ENCODE measurements around the gene FNDC3A.

The FNDC3A gene

GRCh38 chr13:49164712-49165111 lies 189.0 kb downstream of the FNDC3A start:
- no peak for DNase-seq

GRCh38 chr13:49165798-49166752 lies 190.4 kb downstream of the FNDC3A start:
- DNase-seq: peak; percentile 21 to 29

- no peak for DNase-seq
Observed at GRCh38 chr13:49171359-49171758, 195.6 kb downstream of the FNDC3A start.

- DNase-seq: peak in 1 of 2 experiments; percentile 10
Observed at GRCh38 chr13:49183672-49184325, 208.1 kb downstream of the FNDC3A start.

- no peak for DNase-seq
Observed at GRCh38 chr13:49184621-49185020, 208.9 kb downstream of the FNDC3A start.

GRCh38 chr13:49185264-49185663 lies 209.6 kb downstream of the FNDC3A start:
- peak; percentile 51 to 53 for DNase-seq

- DNase-seq: no peak
Observed at GRCh38 chr13:49190901-49191300, 215.2 kb downstream of the FNDC3A start.

- DNase-seq: no peak
Observed at GRCh38 chr13:49206641-49207040, 230.9 kb downstream of the FNDC3A start.

GRCh38 chr13:49208619-49209018 lies 232.9 kb downstream of the FNDC3A start:
- DNase-seq: no peak

- no peak for DNase-seq
Observed at GRCh38 chr13:49210114-49210513, 234.4 kb downstream of the FNDC3A start.

- DNase-seq: peak in 1 of 2 experiments; percentile 7
Observed at GRCh38 chr13:49210669-49211068, 235.0 kb downstream of the FNDC3A start.

- peak in 1 of 2 experiments; percentile 6 for DNase-seq
Observed at GRCh38 chr13:49213539-49213938, 237.8 kb downstream of the FNDC3A start.

GRCh38 chr13:49213997-49214916 lies 238.5 kb downstream of the FNDC3A start:
- DNase-seq: peak in 1 of 2 experiments; percentile 78

GRCh38 chr13:49214917-49215376 lies 239.2 kb downstream of the FNDC3A start:
- DNase-seq: peak; percentile 97 to 99

GRCh38 chr13:49216334-49216733 lies 240.6 kb downstream of the FNDC3A start:
- peak; percentile 55 to 65 for DNase-seq

GRCh38 chr13:49217962-49218492 lies 242.3 kb downstream of the FNDC3A start:
- no peak for DNase-seq

GRCh38 chr13:49218493-49219051 lies 242.9 kb downstream of the FNDC3A start:
- DNase-seq: no peak

GRCh38 chr13:49219647-49220035 lies 243.9 kb downstream of the FNDC3A start:
- DNase-seq: peak; percentile 30 to 39

GRCh38 chr13:49220036-49220855 lies 244.5 kb downstream of the FNDC3A start, which contains the start of gene MLNR:
TSS of gene MLNR (plus strand) at chr13:49220338. CDS start at chr13:49220338, 0 bp downstream.
- peak; percentile 30 to 39 for DNase-seq

- no peak for DNase-seq
Observed at GRCh38 chr13:49220856-49221589, 245.3 kb downstream of the FNDC3A start.
